ENCODE data around the gene CELA3B.

DNA sequence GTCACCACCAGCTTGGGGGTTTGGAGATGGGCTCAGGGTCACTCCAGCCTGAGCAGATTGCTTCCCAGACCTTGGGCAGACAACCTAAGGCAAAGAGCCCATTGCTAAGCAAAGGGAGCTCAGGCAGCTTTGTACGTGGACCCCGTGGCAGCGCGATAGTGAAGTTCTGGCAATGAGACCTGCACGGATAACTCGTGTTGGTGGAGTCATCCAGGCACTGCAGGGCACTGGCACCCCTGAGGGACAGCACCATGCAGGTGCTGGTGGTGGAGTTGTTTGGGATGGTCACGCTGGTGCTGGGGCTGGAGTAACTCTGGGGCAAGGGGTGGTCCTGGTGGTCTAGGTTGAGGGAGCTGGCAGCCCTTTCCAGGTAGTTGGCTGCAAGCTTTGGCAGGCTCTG, 26.1 kb upstream of the CELA3B start:
- TF ChIP-seq POLR2AphosphoS5 (IDR thresholded peaks at IDR 0.05) (no peak), POLR2A (IDR thresholded peaks at IDR 0.05) (no peak), EP300 (IDR thresholded peaks at IDR 0.05) (no peak)
- TF ChIP-seq, protein P1, sequence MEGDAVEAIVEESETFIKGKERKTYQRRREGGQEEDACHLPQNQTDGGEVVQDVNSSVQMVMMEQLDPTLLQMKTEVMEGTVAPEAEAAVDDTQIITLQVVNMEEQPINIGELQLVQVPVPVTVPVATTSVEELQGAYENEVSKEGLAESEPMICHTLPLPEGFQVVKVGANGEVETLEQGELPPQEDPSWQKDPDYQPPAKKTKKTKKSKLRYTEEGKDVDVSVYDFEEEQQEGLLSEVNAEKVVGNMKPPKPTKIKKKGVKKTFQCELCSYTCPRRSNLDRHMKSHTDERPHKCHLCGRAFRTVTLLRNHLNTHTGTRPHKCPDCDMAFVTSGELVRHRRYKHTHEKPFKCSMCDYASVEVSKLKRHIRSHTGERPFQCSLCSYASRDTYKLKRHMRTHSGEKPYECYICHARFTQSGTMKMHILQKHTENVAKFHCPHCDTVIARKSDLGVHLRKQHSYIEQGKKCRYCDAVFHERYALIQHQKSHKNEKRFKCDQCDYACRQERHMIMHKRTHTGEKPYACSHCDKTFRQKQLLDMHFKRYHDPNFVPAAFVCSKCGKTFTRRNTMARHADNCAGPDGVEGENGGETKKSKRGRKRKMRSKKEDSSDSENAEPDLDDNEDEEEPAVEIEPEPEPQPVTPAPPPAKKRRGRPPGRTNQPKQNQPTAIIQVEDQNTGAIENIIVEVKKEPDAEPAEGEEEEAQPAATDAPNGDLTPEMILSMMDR (IDR thresholded peaks at IDR 0.05): no peak
